Hepatocyte (in vitro differentiated cells): ENCODE measurements around the gene GRID1.

Experiments
- EZH2 ChIP-seq: fragments of 200-600 bp; sonication (generic); IDR thresholded peaks from 2 replicates; pipeline ENCODE4 v1.6.1; 2016; ENCODE audit warnings: antibody characterized with exemption, mild to moderate bottlenecking, borderline replicate concordance
- TF ChIP-seq, protein P1 (sequence below): fragments of 200-600 bp; sonication (generic); IDR thresholded peaks from 2 replicates; pipeline ENCODE4 v1.5.1; 2016; ENCODE audit warnings: antibody characterized with exemption, mild to moderate bottlenecking; ENCODE audit not compliant: poor library complexity

DNA sequence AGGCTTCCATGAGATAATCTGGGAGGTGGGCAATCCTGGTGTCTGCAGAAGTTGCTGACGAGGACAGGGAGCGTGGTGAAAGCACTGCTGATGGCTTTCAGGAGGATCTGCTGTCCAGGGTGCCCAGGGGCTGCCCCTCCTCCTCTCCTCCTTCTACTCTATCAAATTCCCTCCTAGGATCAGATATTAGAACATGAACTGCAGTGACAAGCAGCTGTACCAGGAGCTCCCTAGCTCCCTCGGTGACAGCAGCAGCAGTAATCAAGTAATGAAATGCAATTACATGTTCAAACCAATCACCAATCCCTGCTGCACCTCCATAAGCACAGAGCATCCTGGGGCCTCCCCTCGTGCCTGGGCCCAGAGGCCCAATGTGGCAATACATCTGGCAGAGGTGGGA, 46.9 kb downstream of the GRID1 start:
- TF ChIP-seq, protein P1, sequence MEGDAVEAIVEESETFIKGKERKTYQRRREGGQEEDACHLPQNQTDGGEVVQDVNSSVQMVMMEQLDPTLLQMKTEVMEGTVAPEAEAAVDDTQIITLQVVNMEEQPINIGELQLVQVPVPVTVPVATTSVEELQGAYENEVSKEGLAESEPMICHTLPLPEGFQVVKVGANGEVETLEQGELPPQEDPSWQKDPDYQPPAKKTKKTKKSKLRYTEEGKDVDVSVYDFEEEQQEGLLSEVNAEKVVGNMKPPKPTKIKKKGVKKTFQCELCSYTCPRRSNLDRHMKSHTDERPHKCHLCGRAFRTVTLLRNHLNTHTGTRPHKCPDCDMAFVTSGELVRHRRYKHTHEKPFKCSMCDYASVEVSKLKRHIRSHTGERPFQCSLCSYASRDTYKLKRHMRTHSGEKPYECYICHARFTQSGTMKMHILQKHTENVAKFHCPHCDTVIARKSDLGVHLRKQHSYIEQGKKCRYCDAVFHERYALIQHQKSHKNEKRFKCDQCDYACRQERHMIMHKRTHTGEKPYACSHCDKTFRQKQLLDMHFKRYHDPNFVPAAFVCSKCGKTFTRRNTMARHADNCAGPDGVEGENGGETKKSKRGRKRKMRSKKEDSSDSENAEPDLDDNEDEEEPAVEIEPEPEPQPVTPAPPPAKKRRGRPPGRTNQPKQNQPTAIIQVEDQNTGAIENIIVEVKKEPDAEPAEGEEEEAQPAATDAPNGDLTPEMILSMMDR, result no peak
- TF ChIP-seq EZH2, result no peak
